Measurements from ENCODE around the gene VPS37B.

DNA sequence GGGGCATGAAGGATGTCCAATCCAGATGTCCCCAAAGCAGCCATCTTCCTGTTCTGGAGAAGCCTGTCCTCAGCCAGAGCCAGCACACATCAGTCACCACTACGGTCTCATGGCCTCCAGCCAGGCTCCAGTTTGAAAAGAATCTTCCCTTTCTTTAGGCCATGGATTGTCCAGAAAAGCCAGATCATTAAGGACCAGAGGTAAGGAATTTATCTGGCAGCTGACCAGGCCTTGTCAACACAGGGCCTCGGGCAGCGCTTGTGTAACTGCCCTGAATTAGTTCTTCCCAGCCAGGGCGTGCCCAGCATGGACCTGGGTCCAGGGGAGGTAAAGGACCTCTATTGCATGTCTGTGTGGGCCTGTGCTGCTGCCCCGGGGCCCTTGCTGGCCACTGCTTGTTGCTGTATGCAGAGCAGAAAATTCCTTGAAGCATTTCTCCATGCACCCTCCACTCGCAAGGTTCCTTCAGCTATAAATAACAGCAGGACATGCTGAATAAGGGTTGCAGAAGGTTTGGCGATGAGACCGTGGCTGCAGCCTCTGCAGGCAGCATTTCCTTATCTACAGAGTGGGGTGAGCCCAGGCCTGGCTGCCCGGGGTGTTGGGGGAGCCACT lies 21.7 kb upstream of the VPS37B start:
- TF ChIP-seq, protein P1, sequence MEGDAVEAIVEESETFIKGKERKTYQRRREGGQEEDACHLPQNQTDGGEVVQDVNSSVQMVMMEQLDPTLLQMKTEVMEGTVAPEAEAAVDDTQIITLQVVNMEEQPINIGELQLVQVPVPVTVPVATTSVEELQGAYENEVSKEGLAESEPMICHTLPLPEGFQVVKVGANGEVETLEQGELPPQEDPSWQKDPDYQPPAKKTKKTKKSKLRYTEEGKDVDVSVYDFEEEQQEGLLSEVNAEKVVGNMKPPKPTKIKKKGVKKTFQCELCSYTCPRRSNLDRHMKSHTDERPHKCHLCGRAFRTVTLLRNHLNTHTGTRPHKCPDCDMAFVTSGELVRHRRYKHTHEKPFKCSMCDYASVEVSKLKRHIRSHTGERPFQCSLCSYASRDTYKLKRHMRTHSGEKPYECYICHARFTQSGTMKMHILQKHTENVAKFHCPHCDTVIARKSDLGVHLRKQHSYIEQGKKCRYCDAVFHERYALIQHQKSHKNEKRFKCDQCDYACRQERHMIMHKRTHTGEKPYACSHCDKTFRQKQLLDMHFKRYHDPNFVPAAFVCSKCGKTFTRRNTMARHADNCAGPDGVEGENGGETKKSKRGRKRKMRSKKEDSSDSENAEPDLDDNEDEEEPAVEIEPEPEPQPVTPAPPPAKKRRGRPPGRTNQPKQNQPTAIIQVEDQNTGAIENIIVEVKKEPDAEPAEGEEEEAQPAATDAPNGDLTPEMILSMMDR (conservative IDR thresholded peaks at IDR 0.05 in 1 of 2, IDR thresholded peaks at IDR 0.05 in 1 of 2; ENCODE audit: low read depth in 1 of 2, low read length in 2 of 2) = no peak
- no peak for TF ChIP-seq EZH2 (IDR thresholded peaks at IDR 0.05; ENCODE audit: low read length, missing control alignments)
